Measurements from ENCODE around the gene NAALADL2. TPM values are rescaled to one million over a fixed set of nuclear protein-coding genes. Genes with fewer than 3 reads are reported as not detected.
"Not testable (repeated sequence)": the region's sequence is repeated elsewhere in the genome, so short reads cannot be mapped to it uniquely, and the experiment has no call there.

Gene NAALADL2
- polyA plus RNA-seq, 1 donor from 2014 or later: 1.6 TPM

GRCh38 chr3:175422744-175423143 lies 563.6 kb downstream of the NAALADL2 start:
- Histone ChIP-seq H3K79me2 (replicated peaks; ENCODE audit: insufficient read depth, low read length) (no peaks in the 10 kb centered on the region), H3K27ac (ENCODE audit: low read length) (no peak overlapping the region), H3K4me2 (ENCODE audit: low read length) (no peak overlapping the region), H3K27me3 (ENCODE audit: insufficient read depth, low read depth, low read length) (no peaks in the 10 kb centered on the region), H4K20me1 (ENCODE audit: insufficient read depth) (no peaks in the 10 kb centered on the region), H3F3A (ENCODE audit: insufficient read depth, low read length, poor library complexity, severe bottlenecking) (no peaks in the 10 kb centered on the region), H3K4me3 (ENCODE audit: low read length) (no peak overlapping the region), H3K36me3 (ENCODE audit: insufficient read depth, low read length) (no peaks in the 10 kb centered on the region), H3K9ac (ENCODE audit: low read length) (no peak overlapping the region), H2AFZ (ENCODE audit: low read depth, low read length) (no peak overlapping the region), H3K9me3 (ENCODE audit: low read length) (no peaks in the 10 kb centered on the region), H3K9me2 (ENCODE audit: insufficient read depth, low read length) (no peaks in the 10 kb centered on the region)
- TF ChIP-seq EZH2 (IDR thresholded peaks at IDR 0.05; ENCODE audit: borderline replicate concordance, insufficient read depth, low read length, poor library complexity, severe bottlenecking) (no peak), SMC3 (conservative IDR thresholded peaks at IDR 0.05; ENCODE audit: poor library complexity) (no peak), POLR2AphosphoS5 (IDR thresholded peaks at IDR 0.05) (no peak), RAD21 (conservative IDR thresholded peaks at IDR 0.05) (no peak), TAF1 (IDR thresholded peaks at IDR 0.05; ENCODE audit: low read depth) (no peak), MXI1 (conservative IDR thresholded peaks at IDR 0.05; ENCODE audit: poor library complexity, severe bottlenecking) (no peak), EP300 (conservative IDR thresholded peaks at IDR 0.05; ENCODE audit: poor library complexity, severe bottlenecking) (no peak)
- TF ChIP-seq, protein P1, sequence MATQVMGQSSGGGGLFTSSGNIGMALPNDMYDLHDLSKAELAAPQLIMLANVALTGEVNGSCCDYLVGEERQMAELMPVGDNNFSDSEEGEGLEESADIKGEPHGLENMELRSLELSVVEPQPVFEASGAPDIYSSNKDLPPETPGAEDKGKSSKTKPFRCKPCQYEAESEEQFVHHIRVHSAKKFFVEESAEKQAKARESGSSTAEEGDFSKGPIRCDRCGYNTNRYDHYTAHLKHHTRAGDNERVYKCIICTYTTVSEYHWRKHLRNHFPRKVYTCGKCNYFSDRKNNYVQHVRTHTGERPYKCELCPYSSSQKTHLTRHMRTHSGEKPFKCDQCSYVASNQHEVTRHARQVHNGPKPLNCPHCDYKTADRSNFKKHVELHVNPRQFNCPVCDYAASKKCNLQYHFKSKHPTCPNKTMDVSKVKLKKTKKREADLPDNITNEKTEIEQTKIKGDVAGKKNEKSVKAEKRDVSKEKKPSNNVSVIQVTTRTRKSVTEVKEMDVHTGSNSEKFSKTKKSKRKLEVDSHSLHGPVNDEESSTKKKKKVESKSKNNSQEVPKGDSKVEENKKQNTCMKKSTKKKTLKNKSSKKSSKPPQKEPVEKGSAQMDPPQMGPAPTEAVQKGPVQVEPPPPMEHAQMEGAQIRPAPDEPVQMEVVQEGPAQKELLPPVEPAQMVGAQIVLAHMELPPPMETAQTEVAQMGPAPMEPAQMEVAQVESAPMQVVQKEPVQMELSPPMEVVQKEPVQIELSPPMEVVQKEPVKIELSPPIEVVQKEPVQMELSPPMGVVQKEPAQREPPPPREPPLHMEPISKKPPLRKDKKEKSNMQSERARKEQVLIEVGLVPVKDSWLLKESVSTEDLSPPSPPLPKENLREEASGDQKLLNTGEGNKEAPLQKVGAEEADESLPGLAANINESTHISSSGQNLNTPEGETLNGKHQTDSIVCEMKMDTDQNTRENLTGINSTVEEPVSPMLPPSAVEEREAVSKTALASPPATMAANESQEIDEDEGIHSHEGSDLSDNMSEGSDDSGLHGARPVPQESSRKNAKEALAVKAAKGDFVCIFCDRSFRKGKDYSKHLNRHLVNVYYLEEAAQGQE (IDR thresholded peaks at IDR 0.05; ENCODE audit: borderline replicate concordance): no peak
- TF ChIP-seq, protein P2, sequence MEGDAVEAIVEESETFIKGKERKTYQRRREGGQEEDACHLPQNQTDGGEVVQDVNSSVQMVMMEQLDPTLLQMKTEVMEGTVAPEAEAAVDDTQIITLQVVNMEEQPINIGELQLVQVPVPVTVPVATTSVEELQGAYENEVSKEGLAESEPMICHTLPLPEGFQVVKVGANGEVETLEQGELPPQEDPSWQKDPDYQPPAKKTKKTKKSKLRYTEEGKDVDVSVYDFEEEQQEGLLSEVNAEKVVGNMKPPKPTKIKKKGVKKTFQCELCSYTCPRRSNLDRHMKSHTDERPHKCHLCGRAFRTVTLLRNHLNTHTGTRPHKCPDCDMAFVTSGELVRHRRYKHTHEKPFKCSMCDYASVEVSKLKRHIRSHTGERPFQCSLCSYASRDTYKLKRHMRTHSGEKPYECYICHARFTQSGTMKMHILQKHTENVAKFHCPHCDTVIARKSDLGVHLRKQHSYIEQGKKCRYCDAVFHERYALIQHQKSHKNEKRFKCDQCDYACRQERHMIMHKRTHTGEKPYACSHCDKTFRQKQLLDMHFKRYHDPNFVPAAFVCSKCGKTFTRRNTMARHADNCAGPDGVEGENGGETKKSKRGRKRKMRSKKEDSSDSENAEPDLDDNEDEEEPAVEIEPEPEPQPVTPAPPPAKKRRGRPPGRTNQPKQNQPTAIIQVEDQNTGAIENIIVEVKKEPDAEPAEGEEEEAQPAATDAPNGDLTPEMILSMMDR (IDR thresholded peaks at IDR 0.05; ENCODE audit: poor library complexity, severe bottlenecking): no peak

DNA sequence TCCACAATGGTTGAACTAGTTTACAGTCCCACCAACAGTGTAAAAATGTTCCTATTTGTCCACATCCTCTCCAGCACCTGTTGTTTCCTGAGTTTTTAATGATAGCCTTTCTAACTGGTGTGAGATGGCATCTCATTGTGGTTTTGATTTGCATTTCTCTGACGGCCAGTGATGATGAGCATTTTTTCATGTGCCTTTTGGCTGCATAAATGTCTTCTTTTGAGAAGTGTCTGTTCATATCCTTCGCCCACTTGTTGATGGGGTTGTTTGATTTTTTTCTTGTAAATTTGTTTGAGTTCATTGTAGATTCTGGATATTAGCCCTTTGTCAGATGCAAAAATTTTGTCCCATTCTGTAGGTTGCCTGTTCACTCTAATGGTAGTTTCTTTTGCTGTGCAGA lies 564.7 kb downstream of the NAALADL2 start:
- not testable (repeated sequence) for H3K4me2 ChIP-seq (ENCODE audit: low read length)

GRCh38 chr3:175426805-175427204 lies 567.7 kb downstream of the NAALADL2 start:
- no peak overlapping the region for H2AFZ ChIP-seq (ENCODE audit: low read depth, low read length)
- no peaks in the 10 kb centered on the region for H3F3A ChIP-seq (ENCODE audit: insufficient read depth, low read length, poor library complexity, severe bottlenecking)
- no peaks in the 10 kb centered on the region for H3K27me3 ChIP-seq (ENCODE audit: insufficient read depth, low read depth, low read length)
- no peaks in the 10 kb centered on the region for H3K36me3 ChIP-seq (ENCODE audit: insufficient read depth, low read length)
- no peaks in the 10 kb centered on the region for H3K79me2 ChIP-seq (replicated peaks; ENCODE audit: insufficient read depth, low read length)
- H3K9me3 ChIP-seq (ENCODE audit: low read length): no peaks in the 10 kb centered on the region
- H3K9ac ChIP-seq (ENCODE audit: low read length): no peak overlapping the region
- TF ChIP-seq RAD21 (conservative IDR thresholded peaks at IDR 0.05): no peak
- TF ChIP-seq, protein P2 (IDR thresholded peaks at IDR 0.05; ENCODE audit: poor library complexity, severe bottlenecking): no peak
- no peak for TF ChIP-seq EZH2 (IDR thresholded peaks at IDR 0.05; ENCODE audit: borderline replicate concordance, insufficient read depth, low read length, poor library complexity, severe bottlenecking)
- no peak for TF ChIP-seq MXI1 (conservative IDR thresholded peaks at IDR 0.05; ENCODE audit: poor library complexity, severe bottlenecking)
- no peak for TF ChIP-seq EP300 (conservative IDR thresholded peaks at IDR 0.05; ENCODE audit: poor library complexity, severe bottlenecking)
- TF ChIP-seq SMC3 (conservative IDR thresholded peaks at IDR 0.05; ENCODE audit: poor library complexity): no peak
- no peak for TF ChIP-seq TAF1 (IDR thresholded peaks at IDR 0.05; ENCODE audit: low read depth)
- H3K4me2 ChIP-seq (ENCODE audit: low read length): no peak overlapping the region
- H3K27ac ChIP-seq (ENCODE audit: low read length): no peak overlapping the region
- H3K4me3 ChIP-seq (ENCODE audit: low read length): no peak overlapping the region
- no peaks in the 10 kb centered on the region for H4K20me1 ChIP-seq (ENCODE audit: insufficient read depth)
- no peaks in the 10 kb centered on the region for H3K9me2 ChIP-seq (ENCODE audit: insufficient read depth, low read length)

More for the DNA sequence above, 564.7 kb downstream of the NAALADL2 start:
- H3K79me2 ChIP-seq (replicated peaks; ENCODE audit: insufficient read depth, low read length); H3K9me3 ChIP-seq (ENCODE audit: low read length); H3K36me3 ChIP-seq (ENCODE audit: insufficient read depth, low read length); H3K4me3 ChIP-seq (ENCODE audit: low read length); H3K9ac ChIP-seq (ENCODE audit: low read length); H3K9me2 ChIP-seq (ENCODE audit: insufficient read depth, low read length); H3K27ac ChIP-seq (ENCODE audit: low read length); H3F3A ChIP-seq (ENCODE audit: insufficient read depth, low read length, poor library complexity, severe bottlenecking); H4K20me1 ChIP-seq (ENCODE audit: insufficient read depth); H3K27me3 ChIP-seq (ENCODE audit: insufficient read depth, low read depth, low read length); H2AFZ ChIP-seq (ENCODE audit: low read depth, low read length): not testable (repeated sequence)
